CD4-positive, alpha-beta T cell treated with Interleukin-12 subunit alpha and Interleukin-12 subunit beta, for 1 hour (primary cell): ENCODE results near the gene FEZF2.

Experiments used
- DNase-seq: peaks from one replicate; pipeline ENCODE4 v3.0.0-alpha.2; 2020

The FEZF2 gene

GRCh38 chr3:62373215-62373614 is at the start of gene FEZF2:
Gene FEZF2, minus strand, starts transcription at chr3:62373550. Its CDS starts 682 bp downstream, at chr3:62372868.
- no peak for DNase-seq

GRCh38 chr3:62421207-62421606 is 47.9 kb upstream of the FEZF2 start:
- no peak for DNase-seq

DNA sequence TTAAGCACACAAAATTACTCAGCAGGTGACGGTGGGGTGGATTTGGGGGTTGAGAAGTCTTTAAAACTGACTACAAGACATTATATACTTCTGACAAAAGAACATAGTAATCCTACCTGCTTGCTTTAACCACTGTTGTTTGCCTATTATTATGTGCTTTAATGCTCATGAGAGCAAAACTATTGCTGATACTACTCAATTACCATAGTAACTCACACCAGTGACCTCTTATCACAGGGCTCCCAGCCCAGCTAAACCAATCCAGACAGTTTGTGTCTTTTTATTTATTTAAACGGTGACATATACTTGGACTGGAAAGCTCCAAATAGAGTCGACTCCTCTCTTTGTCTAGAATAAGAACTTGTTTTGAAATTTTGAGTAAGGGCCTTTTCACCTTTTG is 42.8 kb upstream of the FEZF2 start:
- DNase-seq, result no peak

- DNase-seq, result no peak
Observed at GRCh38 chr3:62415312-62415801, 42.0 kb upstream of the FEZF2 start.

DNA sequence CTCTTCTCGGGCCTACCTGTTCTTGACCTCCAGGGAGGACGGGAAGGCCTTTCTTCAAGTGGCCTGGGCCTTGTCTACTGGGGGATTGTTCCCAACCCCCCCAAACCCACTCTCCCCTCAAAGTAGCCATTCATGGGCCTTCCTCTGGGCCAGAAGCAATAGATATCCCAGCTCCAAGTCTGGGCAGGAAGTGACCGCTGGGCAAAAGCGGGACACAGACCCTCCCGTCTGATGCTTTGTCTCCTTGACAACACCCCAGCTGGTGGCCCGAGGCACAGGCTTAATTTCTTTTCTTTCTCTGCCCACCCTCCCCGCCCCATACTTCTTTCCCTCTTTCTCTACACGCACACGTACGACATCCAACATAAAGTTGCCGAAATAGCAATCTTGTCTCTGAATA is 41.4 kb upstream of the FEZF2 start:
- DNase-seq, result no peak

DNA sequence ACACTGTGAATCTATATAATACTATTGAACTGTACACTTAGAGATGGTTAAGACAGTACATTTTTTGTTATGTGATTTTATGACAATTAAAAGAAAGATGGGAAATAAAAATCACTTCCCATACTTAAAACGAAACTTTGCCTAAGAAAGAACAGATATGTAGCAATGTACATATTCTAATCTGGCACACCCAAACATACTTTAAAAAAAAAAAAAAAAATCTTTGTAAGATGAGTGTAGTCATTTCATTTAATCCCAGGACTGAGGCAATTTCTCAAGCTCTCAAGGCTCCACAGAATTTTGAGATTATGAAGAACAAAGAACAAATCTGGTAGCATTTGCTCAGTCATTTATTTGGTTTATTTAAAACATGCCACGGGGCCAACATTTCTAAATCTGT is 40.3 kb upstream of the FEZF2 start:
- DNase-seq, result no peak

DNA sequence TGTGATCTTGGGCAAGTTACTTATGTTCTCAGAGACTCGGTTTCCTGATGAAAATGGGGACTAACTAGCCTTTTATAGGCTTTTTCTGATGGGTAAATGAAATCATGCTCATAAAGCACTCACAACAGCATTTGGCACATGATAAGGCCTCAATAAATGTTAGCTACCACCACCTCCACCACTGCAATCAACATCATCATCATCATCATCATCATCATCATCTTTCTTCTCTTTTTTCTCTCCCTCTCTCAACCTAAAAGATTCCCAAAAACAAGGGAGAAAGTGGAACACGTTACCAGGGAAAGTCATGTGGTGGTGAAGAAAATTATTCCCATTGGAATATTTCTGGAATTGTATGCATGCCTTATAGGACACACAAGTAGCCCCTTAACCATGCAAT is 33.6 kb upstream of the FEZF2 start:
- DNase-seq, result no peak

DNA sequence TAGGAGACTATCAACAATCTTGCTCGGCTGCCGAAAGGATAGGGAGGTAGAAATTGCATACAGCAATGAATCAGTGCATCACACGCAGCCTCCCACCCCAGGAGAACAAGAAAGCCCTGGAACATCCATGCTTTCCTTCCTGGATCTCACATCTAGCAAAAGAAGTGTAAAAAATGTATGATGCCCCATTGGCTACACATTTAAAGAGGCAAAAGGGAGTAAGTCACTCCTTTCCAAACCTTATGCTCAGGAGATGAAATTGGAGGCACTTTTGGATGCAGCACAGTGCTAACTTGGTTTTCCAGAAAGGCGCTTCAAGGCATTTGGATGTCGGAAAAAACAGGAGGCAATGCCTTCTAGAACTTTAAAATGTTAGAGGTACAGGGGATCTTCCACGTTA is 32.2 kb upstream of the FEZF2 start:
- DNase-seq, result no peak

GRCh38 chr3:62405135-62405534 is 31.8 kb upstream of the FEZF2 start:
- no peak for DNase-seq

- DNase-seq, result no peak
Observed at GRCh38 chr3:62404321-62404720, 31.0 kb upstream of the FEZF2 start.

DNA sequence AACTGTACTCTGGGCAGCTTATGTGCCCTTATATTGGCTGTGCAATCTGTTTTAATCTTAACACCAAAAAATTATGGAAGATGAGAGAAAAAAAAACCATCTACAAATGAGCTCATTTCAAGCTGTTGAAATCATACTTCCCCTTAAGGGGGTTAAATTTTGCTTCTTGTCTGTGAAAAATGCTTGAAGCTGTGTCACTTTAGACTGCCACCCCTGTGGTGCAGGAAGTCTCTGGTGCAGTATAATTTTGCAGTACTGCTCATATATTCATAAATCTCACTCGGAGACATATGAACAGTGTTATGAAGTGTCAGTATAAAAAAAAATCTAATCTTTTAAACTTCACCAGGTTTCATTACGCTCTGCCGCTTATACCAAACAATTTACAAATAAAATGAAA is 30.4 kb upstream of the FEZF2 start:
- no peak for DNase-seq

GRCh38 chr3:62392626-62393292 is 19.4 kb upstream of the FEZF2 start:
- no peak for DNase-seq

DNA sequence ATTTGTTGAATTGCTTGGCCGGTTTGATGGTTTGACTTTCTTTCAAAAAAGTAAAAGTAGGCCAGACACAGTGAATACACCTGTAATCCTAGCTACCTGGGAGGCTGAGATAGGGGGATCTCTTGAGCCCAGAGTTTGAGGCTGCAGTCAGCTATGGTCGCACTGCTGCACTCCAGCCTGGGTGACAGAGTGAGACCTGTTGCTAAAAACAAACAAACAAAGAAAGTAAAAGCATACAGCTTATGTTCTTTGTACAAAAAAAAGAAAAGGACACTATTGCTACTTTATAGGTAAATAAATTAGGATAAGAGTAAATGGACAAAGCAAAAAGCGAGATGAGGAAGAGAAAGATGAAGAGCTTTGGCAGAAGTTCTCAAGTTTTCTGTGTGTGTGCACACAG is 13.9 kb upstream of the FEZF2 start:
- no peak for DNase-seq

DNA sequence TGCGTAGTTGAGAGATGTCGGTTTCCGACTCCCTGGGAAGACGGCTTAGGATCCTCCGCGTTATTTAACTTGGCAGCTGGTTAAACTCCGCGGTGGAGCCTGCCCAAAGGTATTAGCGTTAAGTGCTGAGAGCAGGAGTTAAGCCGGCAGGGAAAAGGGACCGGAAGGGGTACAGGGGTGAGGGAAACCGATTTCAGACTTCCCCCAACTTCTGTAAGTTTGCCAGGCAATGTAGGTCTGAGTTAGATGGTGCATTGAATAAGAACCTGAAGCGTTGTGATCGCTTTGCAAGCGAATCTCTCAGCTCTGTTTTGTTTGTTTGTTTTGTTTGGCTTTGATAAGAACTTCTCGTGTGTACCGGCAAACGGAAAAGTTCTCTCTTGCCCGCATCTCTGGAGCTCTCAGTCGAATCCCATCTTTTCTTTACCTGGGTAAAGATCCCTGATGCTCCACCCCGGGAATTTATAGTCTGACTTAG is 6.0 kb upstream of the FEZF2 start:
- DNase-seq, result no peak

- DNase-seq, result no peak
Observed at GRCh38 chr3:62378921-62379320, 5.6 kb upstream of the FEZF2 start.

DNA sequence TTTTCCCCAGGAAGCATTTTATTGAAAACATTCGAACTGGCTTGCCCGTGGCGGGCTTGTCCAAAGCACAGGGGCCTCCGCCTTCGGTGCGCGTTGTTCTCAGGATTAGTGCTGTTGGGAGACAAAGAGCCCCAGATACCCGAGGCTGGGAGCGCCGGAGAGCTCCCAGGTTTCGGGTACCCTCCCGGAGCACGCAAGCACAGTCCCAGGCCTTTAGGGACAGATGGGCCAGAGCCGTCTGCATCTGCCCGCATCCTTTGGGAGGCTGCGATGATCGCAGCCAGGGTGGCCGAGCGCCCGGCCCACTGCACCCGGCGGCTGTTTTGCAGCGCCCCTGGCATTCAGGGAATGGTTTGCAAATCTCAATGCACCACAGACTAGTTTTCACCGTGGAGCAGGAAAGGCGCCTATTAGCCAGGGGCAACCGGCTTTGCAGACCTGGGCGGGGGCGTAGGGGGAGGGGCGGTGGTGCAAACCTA is 5.0 kb upstream of the FEZF2 start:
- no peak for DNase-seq

- DNase-seq, result no peak
Observed at GRCh38 chr3:62376906-62377877, 3.8 kb upstream of the FEZF2 start.

GRCh38 chr3:62376454-62376720 is 3.0 kb upstream of the FEZF2 start:
- no peak for DNase-seq

DNA sequence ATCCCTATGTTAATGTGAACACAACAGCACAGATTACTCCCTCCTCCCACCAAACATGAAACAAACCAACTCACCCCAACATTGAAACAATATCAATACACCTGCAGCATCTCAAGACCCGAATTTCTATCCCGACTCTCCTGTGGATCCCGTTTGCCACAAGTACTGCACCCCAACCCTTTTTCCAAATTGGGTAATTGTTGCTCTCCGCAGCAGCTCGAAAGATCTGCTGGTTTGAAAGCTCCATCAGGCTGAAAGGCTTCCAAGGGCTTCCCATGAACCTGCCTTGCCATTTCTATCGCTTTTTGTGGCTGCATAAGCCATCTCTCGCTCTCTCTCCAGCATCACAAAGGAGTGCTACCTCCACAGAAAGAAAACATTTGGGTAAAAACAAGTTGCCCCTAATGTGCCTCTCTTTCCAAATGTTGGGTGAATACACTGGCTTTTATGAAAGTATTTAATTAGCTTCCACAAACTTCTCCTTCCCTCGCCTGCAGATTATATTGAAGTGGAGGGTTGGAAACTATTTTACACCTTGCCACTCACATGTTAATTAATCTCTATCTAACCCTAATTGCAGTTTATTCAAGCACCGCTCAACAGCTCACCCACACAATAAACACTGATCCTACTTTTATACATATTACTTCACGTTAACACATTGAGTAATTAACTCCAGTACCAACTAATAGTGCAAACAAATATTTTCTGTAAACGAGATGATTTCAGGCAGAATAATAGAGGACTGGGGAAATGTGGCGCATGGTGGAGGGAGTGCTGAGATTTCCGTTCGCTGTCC is 2.5 kb upstream of the FEZF2 start:
- DNase-seq, result no peak

GRCh38 chr3:62374341-62375218 is 1.2 kb upstream of the FEZF2 start:
- no peak for DNase-seq

- DNase-seq, result no peak
Observed at GRCh38 chr3:62373714-62374333, 474 bp upstream of the FEZF2 start.

- DNase-seq, result no peak
Observed at GRCh38 chr3:62372621-62373041, 719 bp downstream of the FEZF2 start.
